ENCODE results near the gene IPO11. TPM values are rescaled to one million over a fixed set of nuclear protein-coding genes. Genes with fewer than 3 reads are reported as not detected.

IPO11 gene
- total RNA-seq, 4 donors from 2014 or later: 15.5 to 36.0 (median 20.1) TPM

- no peak overlapping the region for H3K27ac ChIP-seq
- TF ChIP-seq POLR2A (IDR thresholded peaks at IDR 0.05): no peak
- TF ChIP-seq CTCF (IDR thresholded peaks at IDR 0.05 in 4 of 5, conservative IDR thresholded peaks at IDR 0.05 in 1 of 5): no peak
- intact Hi-C loops (cut with DNase I; ENCODE audit: low total_unique reads) (no loop called here), in situ Hi-C loops (cut with MboI; ENCODE audit: low sequenced_read_pairs in 4 of 4) (no loop called here)
- ATAC-seq (no peak), DNase-seq (no peak)
- H3K9me3 ChIP-seq: no peaks in the 10 kb centered on the region
- no peaks in the 10 kb centered on the region for H3K27me3 ChIP-seq
- no peaks in the 10 kb centered on the region for H3K36me3 ChIP-seq
- H3K4me1 ChIP-seq: no peaks in the 10 kb centered on the region
- H3K4me3 ChIP-seq: no peak overlapping the region
These were observed 188.1 kb downstream of the IPO11 start for GRCh38 chr5:62600560-62601252.

GRCh38 chr5:62603934-62604333, 191.4 kb downstream of the IPO11 start:
- H3K4me3 ChIP-seq: no peak overlapping the region
- ATAC-seq (no peak), DNase-seq (no peak)
- H3K4me1 ChIP-seq: no peaks in the 10 kb centered on the region
- peaks cover 0 to 1% of the 10 kb centered on the region in 2 donors for H3K36me3 ChIP-seq
- TF ChIP-seq CTCF (IDR thresholded peaks at IDR 0.05 in 4 of 5, conservative IDR thresholded peaks at IDR 0.05 in 1 of 5): no peak
- TF ChIP-seq POLR2A (IDR thresholded peaks at IDR 0.05): no peak
- no peaks in the 10 kb centered on the region for H3K27me3 ChIP-seq
- intact Hi-C loops (cut with DNase I; ENCODE audit: low total_unique reads): no loop called here
- in situ Hi-C loops (cut with MboI; ENCODE audit: low sequenced_read_pairs in 4 of 4): no loop called here
- H3K27ac ChIP-seq: no peak overlapping the region
- no peaks in the 10 kb centered on the region for H3K9me3 ChIP-seq

- Histone ChIP-seq H3K9me3 (no peaks in the 10 kb centered on the region), H3K27me3 (no peaks in the 10 kb centered on the region), H3K36me3 (peaks cover 0 to 4% of the 10 kb centered on the region in 2 donors), H3K4me3 (no peak overlapping the region), H3K27ac (no peak overlapping the region), H3K4me1 (no peaks in the 10 kb centered on the region)
- in situ Hi-C loops (cut with MboI; ENCODE audit: low sequenced_read_pairs in 4 of 4): no loop called here
- no peak for ATAC-seq
- no peak for DNase-seq
- intact Hi-C loops (cut with DNase I; ENCODE audit: low total_unique reads): no loop called here
- no peak for TF ChIP-seq POLR2A (IDR thresholded peaks at IDR 0.05)
- no peak for TF ChIP-seq CTCF (IDR thresholded peaks at IDR 0.05 in 4 of 5, conservative IDR thresholded peaks at IDR 0.05 in 1 of 5)
These were observed 193.1 kb downstream of the IPO11 start for GRCh38 chr5:62605638-62606037.

- DNase-seq (no peak), ATAC-seq (no peak)
- no peak overlapping the region for H3K4me3 ChIP-seq
- intact Hi-C loops (cut with DNase I; ENCODE audit: low total_unique reads) (no loop called here), in situ Hi-C loops (cut with MboI; ENCODE audit: low sequenced_read_pairs in 4 of 4) (no loop called here)
- H3K9me3 ChIP-seq: no peaks in the 10 kb centered on the region
- no peaks in the 10 kb centered on the region for H3K27me3 ChIP-seq
- no peak overlapping the region for H3K27ac ChIP-seq
- no peaks in the 10 kb centered on the region for H3K4me1 ChIP-seq
- TF ChIP-seq CTCF (IDR thresholded peaks at IDR 0.05 in 4 of 5, conservative IDR thresholded peaks at IDR 0.05 in 1 of 5): no peak
- TF ChIP-seq POLR2A (IDR thresholded peaks at IDR 0.05): no peak
- H3K36me3 ChIP-seq: peaks cover 0 to 4% of the 10 kb centered on the region in 2 donors
These were observed 194.3 kb downstream of the IPO11 start for GRCh38 chr5:62606878-62607277.

- in situ Hi-C loops (cut with MboI; ENCODE audit: low sequenced_read_pairs in 4 of 4) (no loop called here), intact Hi-C loops (cut with DNase I; ENCODE audit: low total_unique reads) (no loop called here)
- no peak for TF ChIP-seq POLR2A (IDR thresholded peaks at IDR 0.05)
- no peak for TF ChIP-seq CTCF (IDR thresholded peaks at IDR 0.05 in 4 of 5, conservative IDR thresholded peaks at IDR 0.05 in 1 of 5)
These were observed 195.1 kb downstream of the IPO11 start for GRCh38 chr5:62607615-62608014.

More at GRCh38 chr5:62607615-62608014, 195.1 kb downstream of the IPO11 start:
- DNase-seq (no peak), ATAC-seq (no peak)
- no peaks in the 10 kb centered on the region for H3K4me1 ChIP-seq
- no peaks in the 10 kb centered on the region for H3K27me3 ChIP-seq
- H3K9me3 ChIP-seq: no peaks in the 10 kb centered on the region
- H3K36me3 ChIP-seq: peaks cover 0 to 4% of the 10 kb centered on the region in 2 donors
- no peak overlapping the region for H3K27ac ChIP-seq
- H3K4me3 ChIP-seq: no peak overlapping the region
